A549 (cell line): Measurements from ENCODE around the gene NSUN7.
"Not testable (repeated sequence)": the region's sequence is repeated elsewhere in the genome, so short reads cannot be mapped to it uniquely, and the experiment has no call there.

Experiments
- CHD4 ChIP-seq: fragments of 200-600 bp; sonication (generic); IDR thresholded peaks from 2 replicates; pipeline ENCODE4 v1.6.1; 2016; ENCODE audit warnings: antibody characterized with exemption, mild to moderate bottlenecking, borderline replicate concordance
- CTCF ChIP-seq: fragments of >200 bp; sonication (Bioruptor Twin); formaldehyde crosslinking; IDR thresholded peaks from 3 replicates; pipeline ENCODE4 v1.5.1; 2016
- E2F6 ChIP-seq: IDR thresholded peaks from 2 replicates; pipeline ENCODE4 v1.6.1; 2012; ENCODE audit warnings: low read depth, borderline replicate concordance
- FOXS1 ChIP-seq: fragments of 250-450 bp; sonication (Bioruptor Pico); IDR thresholded peaks from 2 replicates; pipeline ENCODE4 v1.5.0; 2020; ENCODE audit warnings: mild to moderate bottlenecking, moderate library complexity
- HDAC2 ChIP-seq: fragments of 200-600 bp; sonication (generic); IDR thresholded peaks from 2 replicates; pipeline ENCODE4 v1.6.1; 2016
- HOXA7 ChIP-seq: fragments of 250-450 bp; sonication (Bioruptor Pico); IDR thresholded peaks from 2 replicates; pipeline ENCODE4 v1.5.0; 2020; ENCODE audit warnings: mild to moderate bottlenecking, moderate library complexity
- JUN ChIP-seq, 2 experiments: fragments of >200 bp; sonication (Bioruptor Twin); formaldehyde crosslinking; IDR thresholded peaks; 2 replicates in 1 of 2; 3 replicates in 1 of 2; pipeline ENCODE4 v1.6.1; 2016 to 2017
- POLR2A ChIP-seq: IDR thresholded peaks from 2 replicates; pipeline ENCODE4 v1.6.1; 2012; ENCODE audit warnings: mild to moderate bottlenecking, low read length
- POLR2AphosphoS2 ChIP-seq: conservative IDR thresholded peaks from 2 replicates; pipeline ENCODE4 v1.6.1; 2012; ENCODE audit warnings: low read length, improper control_type of control experiment, inconsistent platforms
- RFX5 ChIP-seq: fragments of 450-650 bp; IDR thresholded peaks from 2 replicates; pipeline ENCODE4 v1.7.1; 2014; ENCODE audit warnings: antibody characterized with exemption, mild to moderate bottlenecking, moderate library complexity
- SMC3 ChIP-seq: fragments of >200 bp; sonication (Bioruptor Twin); formaldehyde crosslinking; IDR thresholded peaks from 3 replicates; pipeline ENCODE4 v1.6.1; 2018; ENCODE audit warnings: inconsistent platforms
- SREBF2 ChIP-seq: fragments of 450-650 bp; IDR thresholded peaks from 2 replicates; pipeline ENCODE4 v1.6.1; 2014; ENCODE audit warnings: mild to moderate bottlenecking, moderate library complexity
- USF2 ChIP-seq: fragments of 450-650 bp; IDR thresholded peaks from 2 replicates; pipeline ENCODE4 v1.6.1; 2014; ENCODE audit warnings: antibody characterized with exemption

GRCh38 chr4:40713001-40713400, 36.8 kb upstream of the NSUN7 start:
- TF ChIP-seq CTCF; JUN (IDR thresholded peaks at IDR 0.05); POLR2A; HOXA7; POLR2AphosphoS2; SMC3; E2F6; CHD4; USF2; HDAC2; RFX5; FOXS1 (CRISPR knock-in tag); SREBF2: not testable (repeated sequence)
